Heart left ventricle (tissue), 16 donors: ENCODE results near the gene MME. TPM values are rescaled to one million over a fixed set of nuclear protein-coding genes. Genes with fewer than 3 reads are reported as not detected.

Experiments used
- ATAC-seq, 4 donors: fragments of 200-7000 bp; cut with Tn5 transposase; one replicate each; pipeline ENCODE4 v1.9.1; 2020 to 2022; ENCODE audit warnings: moderate library complexity in 4 of 4, mild to moderate bottlenecking in 3 of 4, moderate number of reproducible peaks in 1 of 4
- DNase-seq, 5 donors: peaks; one replicate each; pipeline ENCODE4 v3.0.0-alpha.2; 2020
- H3K27ac ChIP-seq, 12 donors: fragments of 200-600 bp; sonication (generic) in 4 of 12; one replicate each; pipeline versions ENCODE4 v1.5.0 to v1.8.0; 2016 to 2022; ENCODE audit warnings: mild to moderate bottlenecking in 2 of 12
- H3K27me3 ChIP-seq, 9 donors: fragments of 200-600 bp; sonication (generic) in 2 of 9; one replicate each; pipeline versions ENCODE4 v1.5.1 to v1.8.0; 2016 to 2022; ENCODE audit warnings: mild to moderate bottlenecking in 3 of 9
- H3K36me3 ChIP-seq, 9 donors: fragments of 200-600 bp; sonication (generic) in 2 of 9; one replicate each; pipeline versions ENCODE4 v1.5.0 to v1.8.0; 2018 to 2022; ENCODE audit warnings: mild to moderate bottlenecking in 2 of 9
- H3K4me1 ChIP-seq, 12 donors: fragments of 200-600 bp; sonication (generic) in 4 of 12; one replicate each; pipeline versions ENCODE4 v1.5.0 to v1.8.0; 2016 to 2022; ENCODE audit warnings: mild to moderate bottlenecking in 3 of 12
- H3K4me3 ChIP-seq, 12 donors: fragments of 200-600 bp; sonication (generic) in 4 of 12; one replicate each; pipeline versions ENCODE4 v1.5.0 to v1.8.0; 2017 to 2022; ENCODE audit warnings: mild to moderate bottlenecking in 9 of 12, moderate library complexity in 4 of 12
- H3K9me3 ChIP-seq, 12 donors: fragments of 200-600 bp; sonication (generic) in 4 of 12; one replicate each; pipeline versions ENCODE4 v1.5.0 to v1.8.0; 2016 to 2022; ENCODE audit warnings: mild to moderate bottlenecking in 1 of 12
- CTCF ChIP-seq, 12 donors: fragments of 200-600 bp; sonication (generic) in 4 of 12; IDR thresholded peaks; one replicate each; pipeline versions ENCODE4 v1.5.0 to v1.8.0; 2018 to 2022; ENCODE audit warnings: antibody characterized with exemption in 12 of 12, mild to moderate bottlenecking in 5 of 12
- POLR2A ChIP-seq, 2 donors: fragments of 450-650 bp; IDR thresholded peaks; one replicate each; pipeline ENCODE4 v1.6.1; 2017; ENCODE audit warnings: antibody characterized with exemption in 2 of 2, mild to moderate bottlenecking in 2 of 2, moderate library complexity in 2 of 2
- WGBS, 4 donors: extraction: QIAGEN DNeasy Blood & Tissue Kit in 2 of 4; methylation state at CpG; one replicate each; pipeline versions ENCODE4 v1.1.5 to v1.1.7; 2013 to 2018; 5-methylcytosine and 5-hydroxymethylcytosine counted together
- intact Hi-C, 10 donors: fragments of 100-400 bp; cut with DNase I; formaldehyde crosslinking; loops; one replicate each; pipeline versions ENCODE4 v1.11.1 to v1.14.2; 2022
- polyA plus RNA-seq, 2 donors: library from polyadenylated mRNA; stranded (reverse); fragments of 200-250 nt; gene quantifications; one replicate each; pipeline ENCODE4 v1.2.3, GENCODE V29; 2013
- total RNA-seq, 9 donors: library from RNA; depleted of rRNA in 2 of 9; stranded (reverse); fragments of >200 nt in 2 of 9; fragmentation: NEBNext Ultra II Directional in 3 of 9; extraction: Animal tissue kit (Norgen Biotek cat#: 25700) in 3 of 9; gene quantifications; one replicate each; pipeline versions ENCODE4 v1.1.0 to v1.2.4, GENCODE V29; 2016 to 2023
- donor health status: ischemic (EF 13 %, LVEDD 7.1; RV severe dilation, severe dysfunction).
- donor health status: healthy with polysubstance abuse.
- donor health status: DM: no; HTN: yes; CAD: no.
- donor health status: DM: no; HTN: no; CAD: no.
- donor health status: ischemic (EF 25% LVEDD 6.9; RV normal size, moderate dysfunction).
- donor health status: ischemic (EF 25% LVEDD 5.7; RV mildly dilated, moderate dysfunction).
- donor health status: healthy.
- donor health status: DM: yes; HTN: yes; CAD: no.
- donor health status: ischemic (EF 35%, LVEDD 5.7; RV mildly dilated, moderate dysfunction).
- donor health status: nonischemic (EF 11% LVEDD 7.7; RV severe dilation, severe dysfunction).
- donor health status: DM: yes; HTN: yes; CAD: no.
- donor health status: PGD.
- donor health status: ischemic (EF 29% LVEDD 5.4; RV normal size, mild dysfunction).
- donor health status: nonischemic (EF 23%, LVEDD 6.1; RV moderate dilation, normal function).

MME gene
- total and polyA plus RNA-seq, 11 donors, result 0.84 to 18.5 (median 5.3) TPM

GRCh38 chr3:155178810-155179436 lies 98.8 kb downstream of the MME start:
- no peak for DNase-seq
- Histone ChIP-seq H3K4me3 (no peak overlapping the region), H3K27ac (no peak overlapping the region), H3K9me3 (no peaks in the 10 kb centered on the region), H3K36me3 (no peaks in the 10 kb centered on the region), H3K4me1 (peaks cover 0 to 4% (median 0%) of the 10 kb centered on the region in 12 donors), H3K27me3 (no peaks in the 10 kb centered on the region)
- intact Hi-C loops, result no loop called here
- no peak for ATAC-seq
- WGBS, 4 donors, result 71 to 80% (median 76%) methylated on average over 3 of the region's 3 CpGs
- TF ChIP-seq CTCF (IDR thresholded peaks at IDR 0.05) (no peak), POLR2A (IDR thresholded peaks at IDR 0.05) (no peak)

- TF ChIP-seq POLR2A (IDR thresholded peaks at IDR 0.05) (no peak), CTCF (IDR thresholded peaks at IDR 0.05) (no peak)
- Histone ChIP-seq H3K4me3 (no peak overlapping the region), H3K36me3 (no peaks in the 10 kb centered on the region), H3K27ac (no peak overlapping the region), H3K4me1 (peaks cover 0 to 4% (median 0%) of the 10 kb centered on the region in 12 donors), H3K9me3 (no peaks in the 10 kb centered on the region), H3K27me3 (no peaks in the 10 kb centered on the region)
- intact Hi-C loops, result no loop called here
- WGBS, 4 donors, result 50 to 60% (median 53%) methylated on average over 2 of the region's 2 CpGs
- ATAC-seq, result no peak
- DNase-seq, result no peak
Measured at GRCh38 chr3:155179437-155179827, 99.3 kb downstream of the MME start.

GRCh38 chr3:155179966-155180757 lies 100.0 kb downstream of the MME start:
- TF ChIP-seq POLR2A (IDR thresholded peaks at IDR 0.05) (no peak), CTCF (IDR thresholded peaks at IDR 0.05) (no peak)
- no peak for ATAC-seq
- DNase-seq, result no peak
- Histone ChIP-seq H3K4me3 (no peak overlapping the region), H3K27ac (no peak overlapping the region), H3K36me3 (no peaks in the 10 kb centered on the region), H3K27me3 (no peaks in the 10 kb centered on the region), H3K9me3 (no peaks in the 10 kb centered on the region), H3K4me1 (peaks cover 0 to 12% (median 0%) of the 10 kb centered on the region in 12 donors)
- WGBS, 4 donors, result 81 to 88% (median 83%) methylated on average over 5 of the region's 5 CpGs
- intact Hi-C loops, result no loop called here

- Histone ChIP-seq H3K27ac (no peak overlapping the region), H3K4me3 (no peak overlapping the region), H3K27me3 (no peaks in the 10 kb centered on the region), H3K9me3 (no peaks in the 10 kb centered on the region), H3K4me1 (peaks cover 0 to 13% (median 0%) of the 10 kb centered on the region in 12 donors), H3K36me3 (no peaks in the 10 kb centered on the region)
- ATAC-seq, result no peak
- WGBS, 4 donors, result 85 to 90% (median 90%) methylated on average over 1 of the region's 1 CpG
- DNase-seq, result no peak
- intact Hi-C loops, result no loop called here
- no peak for TF ChIP-seq CTCF (IDR thresholded peaks at IDR 0.05)
- no peak for TF ChIP-seq POLR2A (IDR thresholded peaks at IDR 0.05)
Measured at GRCh38 chr3:155182467-155182866, 102.3 kb downstream of the MME start.
